Midbrain (tissue), 1 donor: ENCODE data around the gene DDX39A.

Experiments
- DNase-seq: peaks from one replicate; lab custom pipeline; 2025; lab: John Stamatoyannopoulos, UW

The DDX39A gene

GRCh38 chr19:14363183-14364097 is 55.7 kb downstream of the DDX39A start:
- DNase-seq: no peak

- DNase-seq: no peak
These were observed 57.3 kb downstream of the DDX39A start for GRCh38 chr19:14361824-14362223.
